Chondrocyte (in vitro differentiated cells): ENCODE results near the gene INO80D. TPM values are rescaled to one million over a fixed set of nuclear protein-coding genes. Genes with fewer than 3 reads are reported as not detected.
A peak's percentile ranks its signal among the peaks of the same experiment; 100 is the strongest.

Experiments used
- DNase-seq: peaks from one replicate; pipeline ENCODE4 v3.0.0; 2021; ENCODE audit warnings: mixed read lengths, low spot score
- H3K27ac Mint-ChIP-seq: one replicate; pipeline ENCODE4 v1.8.0; 2021; ENCODE audit warnings: mild to moderate bottlenecking, moderate library complexity, mixed read lengths; ENCODE audit not compliant: unreplicated experiment
- H3K27me3 Mint-ChIP-seq: 2 replicates; pipeline ENCODE4 v1.8.0; 2021; ENCODE audit warnings: low read depth, mixed read lengths
- H3K36me3 Mint-ChIP-seq: 2 replicates; pipeline ENCODE4 v1.8.0; 2021; ENCODE audit warnings: low read depth, mixed read lengths
- H3K4me1 Mint-ChIP-seq: 2 replicates; pipeline ENCODE4 v1.8.0; 2021; ENCODE audit warnings: low read depth, mild to moderate bottlenecking, mixed read lengths
- H3K4me3 Mint-ChIP-seq: one replicate; pipeline ENCODE4 v1.8.0; 2021; ENCODE audit warnings: mild to moderate bottlenecking, moderate library complexity, mixed read lengths; ENCODE audit not compliant: unreplicated experiment
- H3K9me3 Mint-ChIP-seq: 2 replicates; pipeline ENCODE4 v1.8.0; 2021; ENCODE audit warnings: low read depth, mixed read lengths
- CTCF ChIP-seq: fragments of 200-600 bp; sonication (generic); IDR thresholded peaks from 2 replicates; pipeline ENCODE4 v1.5.0; 2021; ENCODE audit warnings: antibody characterized with exemption, mild to moderate bottlenecking, moderate library complexity
- total RNA-seq: library from RNA; stranded (reverse); gene quantifications from 3 replicates; pipeline ENCODE4 v1.2.1, GENCODE V29; 2021

Gene INO80D
- total RNA-seq, 1 donor from 2014 or later = 14.5 TPM

DNA sequence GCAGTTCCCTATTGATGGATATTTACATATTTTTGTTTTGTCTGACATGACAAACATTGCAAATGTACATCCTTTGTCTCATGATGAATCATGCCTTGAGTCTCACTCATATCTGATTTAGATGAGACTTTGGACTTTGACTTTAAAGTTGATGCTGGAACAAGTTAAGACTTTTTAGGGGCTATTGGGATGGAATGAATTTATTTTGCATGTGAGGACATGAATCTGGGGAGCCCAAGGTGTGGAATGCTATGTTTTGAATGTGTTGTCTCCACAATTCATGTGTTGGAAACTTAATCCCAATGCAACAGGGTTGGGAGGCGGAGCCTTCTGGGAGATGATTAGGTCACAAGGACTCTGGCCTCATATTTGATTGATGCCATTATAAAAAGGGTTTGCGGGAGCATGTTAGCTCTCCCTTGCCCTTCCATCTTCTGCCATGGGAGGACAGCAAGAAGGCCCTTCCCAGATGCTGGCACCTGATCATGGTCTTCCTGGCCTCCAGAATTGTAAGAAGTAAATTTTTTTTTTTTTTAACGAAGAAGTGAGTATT is 29.1 kb upstream of the INO80D start:
- peaks cover 6% of the 10 kb centered on the region for H3K9me3 Mint-ChIP-seq
- H3K27me3 Mint-ChIP-seq = no peaks in the 10 kb centered on the region
- no peak for TF ChIP-seq CTCF
- DNase-seq = no peak
- H3K4me1 Mint-ChIP-seq = no peaks in the 10 kb centered on the region
- H3K36me3 Mint-ChIP-seq = peaks cover 11% of the 10 kb centered on the region
- no peak overlapping the region for H3K4me3 Mint-ChIP-seq
- no peak overlapping the region for H3K27ac Mint-ChIP-seq

GRCh38 chr2:206112846-206113547 is 27.0 kb upstream of the INO80D start:
- Mint-ChIP-seq H3K4me3 (no peak overlapping the region), H3K9me3 (peaks cover 6% of the 10 kb centered on the region), H3K4me1 (no peaks in the 10 kb centered on the region), H3K27me3 (no peaks in the 10 kb centered on the region), H3K27ac (no peak overlapping the region), H3K36me3 (peaks cover 6% of the 10 kb centered on the region)
- TF ChIP-seq CTCF = no peak
- no peak for DNase-seq

DNA sequence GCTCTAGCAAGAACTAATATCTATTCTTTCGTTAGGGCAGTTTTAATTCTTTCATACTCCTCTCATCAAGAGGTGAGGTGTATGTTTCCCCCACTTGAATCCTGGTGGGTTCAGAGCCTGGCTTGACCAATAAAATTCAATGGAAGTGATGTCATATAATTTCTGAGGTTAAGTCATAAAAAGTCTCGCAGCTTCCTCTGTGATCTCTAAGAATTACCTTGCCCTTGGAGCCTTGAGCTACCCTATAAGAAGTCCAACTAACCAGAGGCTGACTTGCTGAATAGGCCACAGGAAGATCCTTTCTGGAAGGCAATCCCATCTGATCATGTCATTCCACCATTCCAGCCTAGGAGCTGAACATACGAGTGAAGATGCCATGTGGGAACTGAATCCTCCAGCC is 26.1 kb upstream of the INO80D start:
- no peak for DNase-seq
- Mint-ChIP-seq H3K4me1 (no peaks in the 10 kb centered on the region), H3K4me3 (no peak overlapping the region), H3K36me3 (peaks cover 6% of the 10 kb centered on the region), H3K27ac (no peak overlapping the region), H3K9me3 (peaks cover 6% of the 10 kb centered on the region), H3K27me3 (no peaks in the 10 kb centered on the region)
- TF ChIP-seq CTCF = no peak

DNA sequence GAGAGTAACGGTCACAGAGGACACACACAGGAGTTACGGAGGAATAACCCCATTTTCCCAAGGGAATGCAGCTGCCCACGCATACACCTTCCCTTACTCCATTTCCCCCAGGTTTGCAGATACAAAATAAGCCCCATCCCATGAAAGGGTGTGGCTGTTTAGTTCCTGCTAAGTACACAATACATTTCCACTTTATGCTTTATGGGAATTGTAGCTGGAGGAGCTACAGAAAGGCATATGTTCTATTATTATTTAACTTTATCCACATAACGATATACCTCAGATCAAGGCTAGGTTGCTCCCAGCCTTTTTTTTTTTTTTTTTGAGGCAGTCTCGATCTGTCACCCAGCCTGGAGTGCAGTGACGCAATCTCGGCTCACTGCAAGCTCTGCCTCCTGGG is 22.7 kb upstream of the INO80D start:
- Mint-ChIP-seq H3K4me1 (peaks cover 4% of the 10 kb centered on the region), H3K4me3 (no peak overlapping the region), H3K9me3 (peaks cover 6% of the 10 kb centered on the region), H3K36me3 (peaks cover 2% of the 10 kb centered on the region), H3K27me3 (no peaks in the 10 kb centered on the region), H3K27ac (no peak overlapping the region)
- no peak for TF ChIP-seq CTCF
- no peak for DNase-seq

DNA sequence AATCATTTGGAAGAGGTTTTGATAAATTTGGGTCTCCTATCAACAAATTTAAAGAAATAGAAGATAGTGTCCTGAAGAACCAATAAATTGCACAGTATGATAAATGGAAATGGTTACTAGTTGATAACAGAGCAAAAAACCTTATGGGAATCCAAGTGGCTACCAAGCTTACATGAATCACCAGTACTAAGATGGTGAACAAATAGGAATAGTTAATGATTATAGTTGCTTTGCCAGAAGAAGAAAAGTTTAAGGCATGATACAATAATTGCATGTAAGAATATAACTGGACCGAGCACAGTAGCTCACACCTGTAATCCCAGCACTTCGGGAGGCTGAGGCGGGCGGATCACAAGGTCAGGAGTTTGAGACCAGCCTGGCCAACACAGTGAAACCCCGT is 19.6 kb upstream of the INO80D start:
- no peak for TF ChIP-seq CTCF
- H3K27ac Mint-ChIP-seq = peak overlapping the region; percentile 2

More for the DNA sequence above, 19.6 kb upstream of the INO80D start:
- no peak for DNase-seq
- no peak overlapping the region for H3K4me3 Mint-ChIP-seq
- H3K36me3 Mint-ChIP-seq = no peaks in the 10 kb centered on the region
- H3K4me1 Mint-ChIP-seq = peaks cover 4% of the 10 kb centered on the region
- no peaks in the 10 kb centered on the region for H3K27me3 Mint-ChIP-seq
- H3K9me3 Mint-ChIP-seq = no peaks in the 10 kb centered on the region
